ENCODE measurements around the gene PIGZ. TPM values are rescaled to one million over a fixed set of nuclear protein-coding genes. Genes with fewer than 3 reads are reported as not detected.

PIGZ gene
- total RNA-seq = 100 to 1,000 TPM in 2 of 3 donors, 10 to 100 TPM in 1; 29.1 to 131 (median 122) TPM
- long read RNA-seq, donor 1, transcript PIGZ-202 (3 exons, 2,701 nt) = major isoform, 15 of 56 reads
- long read RNA-seq, donor 1, transcript PIGZ-204 (3 exons, 675 nt) = minor isoform, 5 of 56 reads
- long read RNA-seq, donor 1, transcript PIGZ-201 (2 exons, 868 nt) = minor isoform, 10 of 56 reads
- long read RNA-seq, donor 1, partial matches to known transcripts = 0 of 56 reads
- long read RNA-seq, donor 1, other reads (novel, unspliced or antisense) = 26 of 56 reads
- long read RNA-seq, donor 2, transcript PIGZ-202 (3 exons, 2,701 nt) = minor isoform, 23 of 124 reads
- long read RNA-seq, donor 2, transcript PIGZ-201 (2 exons, 868 nt) = major isoform, 37 of 124 reads
- long read RNA-seq, donor 2, partial matches to known transcripts = 0 of 124 reads
- long read RNA-seq, donor 2, other reads (novel, unspliced or antisense) = 63 of 124 reads

- intact Hi-C loops (cut with DNase I, micrococcal nuclease) = no loop called here
- Histone ChIP-seq H3K4me3 (peak within 1 kb of the TSS; percentile 68), H3K4me1 (ENCODE audit: low read depth) (peaks cover 12% of the 10 kb centered on the region), H3K9me3 (no peaks in the 10 kb centered on the region), H3K36me3 (ENCODE audit: low read depth) (no peaks in the 10 kb centered on the region)
- peak in 2 of 3 donors; percentile 68 to 75 for DNase-seq
- TF ChIP-seq CTCF (IDR thresholded peaks at IDR 0.05) = no peak
- peak; percentile 88 for ATAC-seq
Measured at GRCh38 chr3:196968233-196969133, at the start of gene PIGZ. Gene PIGZ (minus strand): TSS chr3:196968833. CDS start chr3:196952031, 16,802 bp downstream.

DNA sequence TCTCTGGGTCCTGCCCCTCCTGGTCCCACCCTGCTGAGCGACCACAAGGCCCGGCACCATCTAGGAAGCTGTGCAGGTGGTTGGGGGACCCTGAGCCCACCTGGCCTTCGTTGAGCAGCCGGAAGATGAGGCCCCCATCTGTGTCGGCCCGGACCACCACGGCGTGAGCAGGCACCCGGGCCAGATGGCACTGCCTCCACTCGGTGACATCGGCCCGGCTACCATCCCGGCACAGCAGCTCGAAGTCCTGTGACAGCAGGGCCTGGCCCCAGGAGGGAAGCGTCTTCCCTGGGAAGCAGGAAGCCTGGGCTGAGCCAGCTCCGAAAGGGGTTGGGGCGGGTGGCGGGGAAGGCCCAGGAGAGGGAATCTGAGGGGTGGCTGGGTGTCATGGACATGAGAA lies 48.4 kb upstream of the PIGZ start:
- Histone ChIP-seq H3K36me3 (ENCODE audit: low read depth) (no peaks in the 10 kb centered on the region), H3K4me1 (ENCODE audit: low read depth) (no peaks in the 10 kb centered on the region), H3K9me3 (no peaks in the 10 kb centered on the region), H3K4me3 (no peak overlapping the region)
- no peak for TF ChIP-seq CTCF (IDR thresholded peaks at IDR 0.05)
- ATAC-seq (no peak), DNase-seq (no peak)
- intact Hi-C loops (cut with DNase I, micrococcal nuclease) = no loop called here

DNA sequence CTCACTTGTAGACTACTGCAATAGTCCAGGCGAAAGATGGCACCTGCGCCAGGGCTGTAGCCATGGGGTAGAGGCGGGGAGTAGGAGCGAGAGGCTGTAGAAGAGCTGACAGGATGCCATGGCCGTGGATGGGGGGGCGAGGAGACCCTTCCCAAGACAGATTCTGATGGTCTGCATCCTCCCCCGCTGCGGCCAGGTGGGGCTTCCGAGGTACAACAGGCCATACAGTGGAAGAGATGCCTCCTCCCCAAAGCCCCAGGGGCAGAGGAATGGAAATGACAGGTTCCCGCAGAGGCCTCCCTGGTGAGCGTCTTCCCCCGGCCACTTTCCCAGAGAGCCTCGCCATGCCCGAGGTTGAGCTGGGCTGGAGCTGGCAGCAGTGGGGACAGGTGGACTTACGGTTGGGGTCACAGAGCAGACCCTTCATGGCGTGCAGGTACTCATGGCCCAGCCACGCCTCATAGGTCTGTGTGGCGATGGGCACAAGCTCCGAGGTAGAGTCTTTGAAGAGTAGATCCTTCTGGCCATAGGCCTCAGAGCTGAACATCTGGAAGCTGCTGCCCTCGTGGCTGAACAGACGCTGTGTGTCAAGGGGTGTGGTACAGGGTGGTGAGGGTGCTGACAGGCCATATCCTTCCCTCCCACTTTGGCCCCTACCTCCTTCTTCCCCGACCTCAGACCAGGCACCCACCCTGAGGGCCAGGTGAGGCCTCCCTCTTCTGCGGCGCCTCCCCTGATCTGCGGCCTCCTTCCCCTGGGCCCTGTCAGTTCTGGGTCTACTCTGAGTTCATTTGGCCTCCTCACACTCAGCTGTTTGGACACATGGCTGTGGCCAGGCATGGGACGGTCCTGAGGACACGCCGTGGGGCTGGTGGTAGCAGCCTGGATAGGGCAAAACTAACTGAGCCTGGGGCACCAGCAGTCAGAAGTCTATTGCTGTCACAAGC lies 47.4 kb upstream of the PIGZ start:
- H3K36me3 ChIP-seq (ENCODE audit: low read depth) = no peaks in the 10 kb centered on the region
- H3K4me1 ChIP-seq (ENCODE audit: low read depth) = no peaks in the 10 kb centered on the region
- ATAC-seq (no peak), DNase-seq (peak in 1 of 3 donors; percentile 12)
- intact Hi-C loops (cut with DNase I, micrococcal nuclease) = no loop called here
- no peak overlapping the region for H3K4me3 ChIP-seq
- no peaks in the 10 kb centered on the region for H3K9me3 ChIP-seq
- TF ChIP-seq CTCF (IDR thresholded peaks at IDR 0.05) = no peak

GRCh38 chr3:197014942-197015575 lies 46.4 kb upstream of the PIGZ start:
- no peak for ATAC-seq
- TF ChIP-seq CTCF (IDR thresholded peaks at IDR 0.05) = no peak
- no peaks in the 10 kb centered on the region for H3K4me1 ChIP-seq (ENCODE audit: low read depth)
- H3K36me3 ChIP-seq (ENCODE audit: low read depth) = no peaks in the 10 kb centered on the region
- H3K9me3 ChIP-seq = no peaks in the 10 kb centered on the region
- DNase-seq = peak in 1 of 3 donors; percentile 8
- intact Hi-C loops (cut with DNase I, micrococcal nuclease) = no loop called here
- H3K4me3 ChIP-seq = no peak overlapping the region

Measured in mucosa of descending colon (tissue), 3 donors.